ENCODE data around the gene SHANK2.

- TF ChIP-seq CTCF (IDR thresholded peaks at IDR 0.05) (no peak), POLR2AphosphoS5 (IDR thresholded peaks at IDR 0.05) (no peak)
Observed at GRCh38 chr11:71242391-71242790, 10.0 kb downstream of the SHANK2 start.
